HEK293T (cell line): ENCODE data around the gene OTOA.

Experiments
- CTCF ChIA-PET: fragments of 350-600 bp; formaldehyde crosslinking; extraction: SDS; loops from one replicate; lab custom pipeline; 2021; ENCODE audit warnings: antibody characterized with exemption, inconsistent platforms; lab: Yijun Ruan, JAX
- POLR2A ChIA-PET: fragments of 350-600 bp; formaldehyde crosslinking; extraction: SDS; loops from one replicate; lab custom pipeline; 2020; ENCODE audit warnings: antibody characterized with exemption, inconsistent platforms; lab: Yijun Ruan, JAX
- DNase-seq: peaks from one replicate; pipeline ENCODE4 v3.0.0; 2012; ENCODE audit warnings: mixed read lengths; ENCODE audit errors: extremely low spot score
- ARNT ChIP-seq: fragments of 450-650 bp; IDR thresholded peaks from 2 replicates; pipeline ENCODE4 v1.6.1; 2017; ENCODE audit warnings: mild to moderate bottlenecking
- BHLHE40 ChIP-seq: fragments of 450-650 bp; IDR thresholded peaks from 2 replicates; pipeline ENCODE4 v1.6.1; 2016; ENCODE audit warnings: mild to moderate bottlenecking, moderate library complexity, borderline replicate concordance
- CTBP1 ChIP-seq: fragments of 450-650 bp; IDR thresholded peaks from 2 replicates; pipeline ENCODE4 v1.6.1; 2016; ENCODE audit warnings: borderline replicate concordance
- ELF4 ChIP-seq: fragments of 450-650 bp; IDR thresholded peaks from 2 replicates; pipeline ENCODE4 v1.6.1; 2017; ENCODE audit warnings: antibody characterized with exemption
- FOXA1 ChIP-seq: fragments of 450-650 bp; IDR thresholded peaks from 2 replicates; pipeline ENCODE4 v1.6.1; 2016; ENCODE audit warnings: mild to moderate bottlenecking
- FOXK2 ChIP-seq: fragments of 450-650 bp; IDR thresholded peaks from 2 replicates; pipeline ENCODE4 v1.6.1; 2016; ENCODE audit warnings: mild to moderate bottlenecking
- FOXM1 ChIP-seq: fragments of 450-650 bp; IDR thresholded peaks from 2 replicates; pipeline ENCODE4 v1.6.1; 2017; ENCODE audit warnings: mild to moderate bottlenecking, borderline replicate concordance
- HDGF ChIP-seq: fragments of 450-650 bp; IDR thresholded peaks from 2 replicates; pipeline ENCODE4 v1.6.1; 2017; ENCODE audit warnings: antibody characterized with exemption, borderline replicate concordance
- L3MBTL2 ChIP-seq: fragments of 450-650 bp; conservative IDR thresholded peaks from 2 replicates; pipeline ENCODE4 v1.6.1; 2016; ENCODE audit warnings: mild to moderate bottlenecking
- LEF1 ChIP-seq: fragments of 450-650 bp; IDR thresholded peaks from 2 replicates; pipeline ENCODE4 v1.6.1; 2017; ENCODE audit warnings: mild to moderate bottlenecking, borderline replicate concordance
- NFRKB ChIP-seq: fragments of 450-650 bp; IDR thresholded peaks from 2 replicates; pipeline ENCODE4 v1.6.1; 2016; ENCODE audit warnings: mild to moderate bottlenecking, moderate library complexity
- PKNOX1 ChIP-seq: fragments of 450-650 bp; IDR thresholded peaks from 2 replicates; pipeline ENCODE4 v1.6.1; 2016
- SP1 ChIP-seq: fragments of 450-650 bp; IDR thresholded peaks from 2 replicates; pipeline ENCODE4 v1.6.1; 2017
- SUZ12 ChIP-seq: fragments of 450-650 bp; IDR thresholded peaks from 2 replicates; pipeline ENCODE4 v1.6.1; 2016; ENCODE audit warnings: mild to moderate bottlenecking
- TARDBP ChIP-seq: fragments of 450-650 bp; IDR thresholded peaks from 2 replicates; pipeline ENCODE4 v1.6.1; 2016
- ZNF384 ChIP-seq: fragments of 450-650 bp; IDR thresholded peaks from 2 replicates; pipeline ENCODE4 v1.6.1; 2016

The OTOA gene

GRCh38 chr16:21653571-21653970 lies 10.2 kb upstream of the OTOA start:
- ChIA-PET CTCF (no interaction called here), POLR2A (no interaction called here)
- TF ChIP-seq L3MBTL2 (no peak), HDGF (no peak), CTBP1 (no peak), SUZ12 (no peak), SP1 (no peak), TARDBP (no peak), NFRKB (no peak), LEF1 (no peak), PKNOX1 (no peak), ELF4 (no peak), ZNF384 (no peak), FOXM1 (no peak), ARNT (no peak), FOXK2 (no peak), FOXA1 (no peak), BHLHE40 (no peak)
- DNase-seq, result no peak

- TF ChIP-seq NFRKB (no peak), SP1 (no peak), TARDBP (no peak), FOXM1 (no peak), FOXA1 (no peak), FOXK2 (no peak), ARNT (no peak), HDGF (no peak), PKNOX1 (no peak), ELF4 (no peak), ZNF384 (no peak), CTBP1 (no peak), LEF1 (no peak), L3MBTL2 (no peak), SUZ12 (no peak)
- POLR2A ChIA-PET, result no interaction called here
- DNase-seq, result no peak
- CTCF ChIA-PET, result no interaction called here
These were observed 9.3 kb upstream of the OTOA start for GRCh38 chr16:21654466-21654865.

GRCh38 chr16:21654881-21655280 lies 8.9 kb upstream of the OTOA start:
- ChIA-PET CTCF (interaction anchor here (0.6 kb wide), 1 partner anchor 70 kb away, joined by 5 read pairs; no protein-coding TSS in a partner anchor), POLR2A (no interaction called here)
- no peak for DNase-seq
- no peak for TF ChIP-seq FOXA1
- no peak for TF ChIP-seq ARNT

GRCh38 chr16:21656795-21657768 lies 6.7 kb upstream of the OTOA start:
- peak; percentile 63 for DNase-seq
- ChIA-PET POLR2A (no interaction called here), CTCF (interaction anchor here (0.6 to 1.3 kb wide), 15 partner anchors 9 to 352 kb away, joined by 3 to 11 read pairs (median 4); no protein-coding TSS in a partner anchor)
- TF ChIP-seq TARDBP, result no peak
- no peak for TF ChIP-seq ZNF384
- TF ChIP-seq SUZ12, result no peak
- no peak for TF ChIP-seq NFRKB
- no peak for TF ChIP-seq PKNOX1
- TF ChIP-seq L3MBTL2, result no peak
- no peak for TF ChIP-seq HDGF

GRCh38 chr16:21659124-21659523 lies 4.6 kb upstream of the OTOA start:
- ChIA-PET POLR2A (no interaction called here), CTCF (no interaction called here)
- DNase-seq, result no peak
- TF ChIP-seq SP1 (no peak), ELF4 (no peak), L3MBTL2 (no peak), FOXK2 (no peak), SUZ12 (no peak)

- ChIA-PET POLR2A (no interaction called here), CTCF (interaction anchor here (0.7 to 1.8 kb wide), 2 partner anchors 8 to 65 kb away, joined by 4 to 7 read pairs; no protein-coding TSS in a partner anchor)
- TF ChIP-seq FOXA1, result no peak
- TF ChIP-seq TARDBP, result no peak
- no peak for TF ChIP-seq HDGF
- no peak for TF ChIP-seq BHLHE40
- no peak for TF ChIP-seq FOXM1
- TF ChIP-seq PKNOX1, result no peak
- no peak for DNase-seq
These were observed 1.2 kb downstream of the OTOA start for GRCh38 chr16:21664801-21665492.
